A549 (cell line): ENCODE measurements around the gene TBC1D12. TPM values are rescaled to one million over a fixed set of nuclear protein-coding genes. Genes with fewer than 3 reads are reported as not detected.
A peak's percentile ranks its signal among the peaks of the same experiment; 100 is the strongest.

ENCODE experiments used
- ATAC-seq, 2 experiments: fragments of 200-7000 bp in 1 of 2; fragments of >200 bp in 1 of 2; cut with Nextera tagmentation in 1 of 2; cut with Tn5 transposase in 1 of 2; 3 replicates each; pipeline versions ENCODE4 v1.8.0 to v1.9.1; 2018 to 2020; ENCODE audit warnings: mild to moderate bottlenecking in 1 of 2, moderate library complexity in 1 of 2
- CTCF ChIA-PET: fragments of 300-600 bp; sonication (Branson Sonifier 250); formaldehyde crosslinking; extraction: SDS; loops from one replicate; lab custom pipeline; 2021; ENCODE audit warnings: antibody characterized with exemption, inconsistent platforms; lab: Yijun Ruan, JAX
- POLR2A ChIA-PET: fragments of 350-600 bp; formaldehyde crosslinking; extraction: SDS; loops from one replicate; lab custom pipeline; 2021; ENCODE audit warnings: antibody characterized with exemption, inconsistent platforms; lab: Yijun Ruan, JAX
- DNase-seq, 2 experiments: peaks; one replicate each; pipeline versions ENCODE4 v3.0.0 to v3.0.0-alpha.2; 2011 to 2016; ENCODE audit warnings: low read depth in 1 of 2, low spot score in 1 of 2
- FAIRE-seq: peaks from 2 replicates; lab custom pipeline; 2011; peaks lifted over from hg19 to GRCh38; lab: Jason Lieb, UNC
- H3K27ac ChIP-seq, 2 experiments: fragments of >200 bp; sonication (Bioruptor Twin); formaldehyde crosslinking; 3 replicates each; pipeline ENCODE4 v1.5.1; 2016 to 2017
- H3K4me1 ChIP-seq: fragments of >200 bp; sonication (Bioruptor Twin); formaldehyde crosslinking; 3 replicates; pipeline ENCODE4 v1.6.1; 2016
- H3K4me2 ChIP-seq: fragments of >200 bp; sonication (Bioruptor Twin); formaldehyde crosslinking; 3 replicates; pipeline ENCODE4 v1.6.1; 2016
- H3K4me3 ChIP-seq: fragments of >200 bp; sonication (Bioruptor Twin); formaldehyde crosslinking; 3 replicates; pipeline ENCODE4 v1.5.1; 2016
- H3K9me3 ChIP-seq: fragments of >200 bp; sonication (Bioruptor Twin); formaldehyde crosslinking; 3 replicates; pipeline ENCODE4 v1.6.1; 2016
- CBX8 ChIP-seq: fragments of 200-600 bp; sonication (generic); IDR thresholded peaks from 2 replicates; pipeline ENCODE4 v1.6.1; 2016
- CHD4 ChIP-seq: fragments of 200-600 bp; sonication (generic); IDR thresholded peaks from 2 replicates; pipeline ENCODE4 v1.6.1; 2016; ENCODE audit warnings: antibody characterized with exemption, mild to moderate bottlenecking, borderline replicate concordance
- EHF ChIP-seq: fragments of 250-450 bp; sonication (Bioruptor Pico); IDR thresholded peaks from 2 replicates; pipeline ENCODE4 v1.5.0; 2020; ENCODE audit warnings: mild to moderate bottlenecking
- EHMT2 ChIP-seq: fragments of 200-600 bp; sonication (generic); IDR thresholded peaks from 2 replicates; pipeline ENCODE4 v1.6.1; 2016; ENCODE audit warnings: antibody characterized with exemption, low read depth, mild to moderate bottlenecking, moderate library complexity
- ESRRA ChIP-seq: fragments of 150-350 bp; IDR thresholded peaks from 2 replicates; pipeline ENCODE4 v1.6.1; 2014; ENCODE audit warnings: mild to moderate bottlenecking, low read length, borderline replicate concordance
- FOSL2 ChIP-seq, 2 experiments: fragments of 450-650 bp in 1 of 2; fragments of >200 bp in 1 of 2; sonication (Bioruptor Twin) in 1 of 2; formaldehyde crosslinking; IDR thresholded peaks; 2 replicates each; pipeline versions ENCODE4 v1.5.0 to v1.6.1; 2016 to 2020; ENCODE audit warnings: mild to moderate bottlenecking in 1 of 2, moderate library complexity in 1 of 2
- FOXS1 ChIP-seq: fragments of 250-450 bp; sonication (Bioruptor Pico); IDR thresholded peaks from 2 replicates; pipeline ENCODE4 v1.5.0; 2020; ENCODE audit warnings: mild to moderate bottlenecking, moderate library complexity
- HOXA7 ChIP-seq: fragments of 250-450 bp; sonication (Bioruptor Pico); IDR thresholded peaks from 2 replicates; pipeline ENCODE4 v1.5.0; 2020; ENCODE audit warnings: mild to moderate bottlenecking, moderate library complexity
- JUN ChIP-seq, 2 experiments: fragments of >200 bp; sonication (Bioruptor Twin); formaldehyde crosslinking; IDR thresholded peaks; 2 replicates in 1 of 2; 3 replicates in 1 of 2; pipeline ENCODE4 v1.6.1; 2016 to 2017
- JUNB ChIP-seq: fragments of >200 bp; sonication (Bioruptor Twin); formaldehyde crosslinking; IDR thresholded peaks from 2 replicates; pipeline ENCODE4 v1.6.1; 2016
- KDM1A ChIP-seq: fragments of 200-600 bp; sonication (generic); IDR thresholded peaks from 2 replicates; pipeline ENCODE4 v1.6.1; 2016; ENCODE audit warnings: low read depth, mild to moderate bottlenecking
- KDM5A ChIP-seq: fragments of 200-600 bp; sonication (generic); IDR thresholded peaks from 2 replicates; pipeline ENCODE4 v1.6.1; 2016; ENCODE audit warnings: antibody characterized with exemption, mild to moderate bottlenecking
- MAFK ChIP-seq: fragments of 450-650 bp; IDR thresholded peaks from 2 replicates; pipeline ENCODE4 v1.6.1; 2014; ENCODE audit not compliant: partially characterized antibody
- MAZ ChIP-seq: fragments of 150-350 bp; IDR thresholded peaks from 2 replicates; pipeline ENCODE4 v1.6.1; 2014; ENCODE audit warnings: antibody characterized with exemption, low read depth, low read length, borderline replicate concordance
- NR3C1 ChIP-seq: fragments of >200 bp; sonication (Bioruptor Twin); formaldehyde crosslinking; IDR thresholded peaks from 3 replicates; pipeline ENCODE4 v1.6.1; 2017
- POLR2AphosphoS2 ChIP-seq: conservative IDR thresholded peaks from 2 replicates; pipeline ENCODE4 v1.6.1; 2012; ENCODE audit warnings: low read length, improper control_type of control experiment, inconsistent platforms
- RARB ChIP-seq: fragments of 250-450 bp; sonication (Bioruptor Pico); IDR thresholded peaks from 2 replicates; pipeline ENCODE4 v1.8.0; 2021; ENCODE audit warnings: mild to moderate bottlenecking, moderate library complexity
- RNF2 ChIP-seq: fragments of 200-600 bp; sonication (generic); IDR thresholded peaks from 2 replicates; pipeline ENCODE4 v1.6.1; 2016; ENCODE audit warnings: low read depth, mild to moderate bottlenecking, antibody characterized with exemption, moderate library complexity, borderline replicate concordance
- SMC3 ChIP-seq: fragments of >200 bp; sonication (Bioruptor Twin); formaldehyde crosslinking; IDR thresholded peaks from 3 replicates; pipeline ENCODE4 v1.6.1; 2018; ENCODE audit warnings: inconsistent platforms
- SREBF2 ChIP-seq: fragments of 450-650 bp; IDR thresholded peaks from 2 replicates; pipeline ENCODE4 v1.6.1; 2014; ENCODE audit warnings: mild to moderate bottlenecking, moderate library complexity
- TFCP2L1 ChIP-seq: fragments of 250-450 bp; sonication (Bioruptor Pico); IDR thresholded peaks from 2 replicates; pipeline ENCODE4 v1.5.0; 2021; ENCODE audit warnings: mild to moderate bottlenecking
- ZC3H11A ChIP-seq: fragments of 450-650 bp; IDR thresholded peaks from 2 replicates; pipeline ENCODE4 v1.6.1; 2014; ENCODE audit warnings: antibody characterized with exemption, mild to moderate bottlenecking
- ZFP36 ChIP-seq: fragments of 450-650 bp; IDR thresholded peaks from 2 replicates; pipeline ENCODE4 v1.6.1; 2014; ENCODE audit warnings: borderline replicate concordance; ENCODE audit not compliant: partially characterized antibody
- WGBS: methylation state at CpG from one replicate; pipeline ENCODE4 v1.1.6; 2017; ENCODE audit errors: missing lambda C conversion rate; 5-methylcytosine and 5-hydroxymethylcytosine counted together
- polyA plus RNA-seq, 4 experiments: library from polyadenylated mRNA; depleted of rRNA in 3 of 4; stranded (reverse); fragments of >200 nt; fragmentation: RNase III in 1 of 4; extraction: RNeasy Plus Mini Kit Qiagen cat#74134 plus additional on column Dnase treatment in 1 of 4; gene quantifications; 2 replicates in 3 of 4; 3 replicates in 1 of 4; pipeline ENCODE4 v1.2.3, GENCODE V29; 2011 to 2017
- TF ChIP-seq, protein P1 (sequence below): IDR thresholded peaks from 2 replicates; pipeline ENCODE4 v1.6.1; 2012
- TF ChIP-seq, protein P2 (sequence below): fragments of 150-350 bp; IDR thresholded peaks from 2 replicates; pipeline ENCODE4 v1.6.1; 2014; ENCODE audit warnings: low read depth, mild to moderate bottlenecking, low read length
- TF ChIP-seq, protein P3 (sequence below): fragments of 250-450 bp; sonication (Bioruptor Pico); IDR thresholded peaks from 2 replicates; pipeline ENCODE4 v1.5.0; 2020; ENCODE audit warnings: low read depth, mild to moderate bottlenecking, moderate library complexity
- TF ChIP-seq, protein P4 (sequence below): fragments of >200 bp; sonication (Bioruptor Twin); formaldehyde crosslinking; IDR thresholded peaks from 2 replicates; pipeline ENCODE4 v1.6.1; 2016
- TF ChIP-seq, protein P5 (sequence below): fragments of 450-650 bp; IDR thresholded peaks from 2 replicates; pipeline ENCODE4 v1.6.1; 2014; ENCODE audit warnings: antibody characterized with exemption
- TF ChIP-seq, protein P6 (sequence below): IDR thresholded peaks from 2 replicates; pipeline ENCODE4 v1.6.1; 2012; ENCODE audit warnings: low read depth, borderline replicate concordance
- TF ChIP-seq, protein P7 (sequence below): fragments of >200 bp; sonication (Bioruptor Twin); formaldehyde crosslinking; IDR thresholded peaks from 3 replicates; pipeline ENCODE4 v1.5.1; 2016

Gene TBC1D12
- polyA plus RNA-seq, 2 of the 4 experiments (the other 2 are of a cell fraction) = 4.4 to 5.7 TPM

DNA sequence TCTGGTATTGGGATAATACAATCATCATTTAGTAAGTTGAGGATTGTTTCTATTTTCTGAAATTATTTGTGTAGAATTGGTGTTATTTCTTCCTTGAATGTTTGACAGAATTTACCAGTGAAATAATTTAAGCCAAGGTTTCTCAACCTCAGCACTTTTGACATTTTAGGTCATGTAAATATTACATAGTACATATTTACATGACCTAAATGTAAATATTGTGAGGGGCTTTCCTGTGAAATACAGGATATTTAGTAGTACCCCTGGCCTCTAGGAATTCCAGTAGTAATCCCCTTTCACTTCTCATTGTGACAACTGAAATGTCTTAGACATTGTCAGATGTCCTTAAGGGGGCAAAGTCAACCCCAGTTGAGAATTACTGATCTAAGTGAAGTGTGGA, 59.8 kb downstream of the TBC1D12 start:
- no peak for ATAC-seq
- no peak for TF ChIP-seq NR3C1
- TF ChIP-seq EHMT2 = no peak
- no peak for TF ChIP-seq JUNB
- no peak for TF ChIP-seq EHF
- TF ChIP-seq, protein P1, sequence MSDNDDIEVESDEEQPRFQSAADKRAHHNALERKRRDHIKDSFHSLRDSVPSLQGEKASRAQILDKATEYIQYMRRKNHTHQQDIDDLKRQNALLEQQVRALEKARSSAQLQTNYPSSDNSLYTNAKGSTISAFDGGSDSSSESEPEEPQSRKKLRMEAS = no peak
- no peak for TF ChIP-seq POLR2AphosphoS2
- peak; percentile 18 for TF ChIP-seq MAFK
- TF ChIP-seq, protein P2, sequence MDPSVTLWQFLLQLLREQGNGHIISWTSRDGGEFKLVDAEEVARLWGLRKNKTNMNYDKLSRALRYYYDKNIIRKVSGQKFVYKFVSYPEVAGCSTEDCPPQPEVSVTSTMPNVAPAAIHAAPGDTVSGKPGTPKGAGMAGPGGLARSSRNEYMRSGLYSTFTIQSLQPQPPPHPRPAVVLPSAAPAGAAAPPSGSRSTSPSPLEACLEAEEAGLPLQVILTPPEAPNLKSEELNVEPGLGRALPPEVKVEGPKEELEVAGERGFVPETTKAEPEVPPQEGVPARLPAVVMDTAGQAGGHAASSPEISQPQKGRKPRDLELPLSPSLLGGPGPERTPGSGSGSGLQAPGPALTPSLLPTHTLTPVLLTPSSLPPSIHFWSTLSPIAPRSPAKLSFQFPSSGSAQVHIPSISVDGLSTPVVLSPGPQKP = no peak
- H3K4me2 ChIP-seq = no peak overlapping the region
- ChIA-PET POLR2A (no interaction called here), CTCF (interaction anchor here (0.9 kb wide), 1 partner anchor 18 kb away, joined by 3 read pairs; no protein-coding TSS in a partner anchor)
- FAIRE-seq = peak; percentile 39
- no peaks in the 10 kb centered on the region for H3K9me3 ChIP-seq
- DNase-seq = no peak
- H3K4me3 ChIP-seq = no peak overlapping the region
- no peak overlapping the region for H3K27ac ChIP-seq
- H3K4me1 ChIP-seq = no peaks in the 10 kb centered on the region

DNA sequence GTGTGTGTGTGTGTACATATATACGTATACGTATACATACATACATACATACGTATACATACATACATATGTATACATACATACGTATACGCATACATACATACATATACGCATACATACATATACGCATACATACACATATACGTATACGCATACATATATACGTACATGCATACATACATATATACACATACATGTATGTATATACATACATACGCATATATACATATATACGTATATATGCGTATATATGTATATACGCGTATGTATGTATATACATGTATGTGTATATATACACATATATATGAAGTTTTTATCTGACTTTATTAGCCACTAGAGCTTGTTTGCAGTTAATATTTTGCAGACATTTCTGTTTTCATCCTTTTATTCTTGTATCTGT, 63.3 kb downstream of the TBC1D12 start:
- no peak for ATAC-seq
- CTCF ChIA-PET = no interaction called here
- no peak overlapping the region for H3K4me2 ChIP-seq
- no peaks in the 10 kb centered on the region for H3K4me1 ChIP-seq
- no peak for DNase-seq
- H3K4me3 ChIP-seq = no peak overlapping the region
- FAIRE-seq = no peak
- WGBS = 89% methylated on average over 15 of the region's 15 CpGs
- TF ChIP-seq SMC3 = no peak
- no peak for TF ChIP-seq ESRRA
- no peak for TF ChIP-seq SREBF2
- no peak for TF ChIP-seq RARB (CRISPR knock-in tag)
- no peak for TF ChIP-seq JUN (IDR thresholded peaks at IDR 0.05)
- TF ChIP-seq TFCP2L1 (CRISPR knock-in tag) = no peak
- no peak for TF ChIP-seq FOXS1 (CRISPR knock-in tag)
- TF ChIP-seq, protein P3, sequence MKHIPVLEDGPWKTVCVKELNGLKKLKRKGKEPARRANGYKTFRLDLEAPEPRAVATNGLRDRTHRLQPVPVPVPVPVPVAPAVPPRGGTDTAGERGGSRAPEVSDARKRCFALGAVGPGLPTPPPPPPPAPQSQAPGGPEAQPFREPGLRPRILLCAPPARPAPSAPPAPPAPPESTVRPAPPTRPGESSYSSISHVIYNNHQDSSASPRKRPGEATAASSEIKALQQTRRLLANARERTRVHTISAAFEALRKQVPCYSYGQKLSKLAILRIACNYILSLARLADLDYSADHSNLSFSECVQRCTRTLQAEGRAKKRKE (CRISPR knock-in tag) = no peak
- no peak for TF ChIP-seq KDM5A
- TF ChIP-seq, protein P4, sequence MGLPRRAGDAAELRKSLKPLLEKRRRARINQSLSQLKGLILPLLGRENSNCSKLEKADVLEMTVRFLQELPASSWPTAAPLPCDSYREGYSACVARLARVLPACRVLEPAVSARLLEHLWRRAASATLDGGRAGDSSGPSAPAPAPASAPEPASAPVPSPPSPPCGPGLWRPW = no peak
- no peak for TF ChIP-seq RNF2
- TF ChIP-seq KDM1A = no peak
- TF ChIP-seq MAFK = no peak
- H3K27ac ChIP-seq = no peak overlapping the region
- POLR2A ChIA-PET = no interaction called here
- H3K9me3 ChIP-seq = no peaks in the 10 kb centered on the region

DNA sequence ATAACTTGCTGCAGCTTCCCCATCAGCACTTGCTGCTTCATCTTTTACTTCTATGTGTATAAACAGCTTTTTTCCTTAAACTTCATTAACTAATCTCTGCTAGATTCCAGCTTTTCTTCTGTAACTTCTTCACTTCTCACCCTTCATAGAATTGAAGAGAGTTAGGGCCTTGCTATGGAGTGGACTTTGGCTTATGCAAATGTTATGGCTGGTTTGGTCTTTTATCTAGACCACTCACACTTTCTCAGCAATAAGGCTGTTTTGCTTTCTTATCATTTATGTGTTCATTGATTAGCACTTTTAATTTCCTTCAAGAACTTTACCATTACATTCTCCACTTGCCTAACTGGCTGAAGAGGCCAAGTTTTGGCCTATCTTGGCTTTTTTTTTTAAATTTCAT, 79.1 kb downstream of the TBC1D12 start:
- no peak for FAIRE-seq
- ATAC-seq = no peak
- Histone ChIP-seq H3K4me1 (no peaks in the 10 kb centered on the region), H3K9me3 (peaks cover 16% of the 10 kb centered on the region), H3K4me3 (no peak overlapping the region), H3K4me2 (no peak overlapping the region), H3K27ac (no peak overlapping the region)
- POLR2A ChIA-PET = no interaction called here
- CTCF ChIA-PET = no interaction called here
- no peak for DNase-seq
- TF ChIP-seq RARB (CRISPR knock-in tag) (no peak), FOXS1 (CRISPR knock-in tag) (no peak), CHD4 (no peak), ESRRA (no peak), HOXA7 (no peak), MAZ (no peak), FOSL2 (IDR thresholded peaks at IDR 0.05) (no peak), FOSL2 (CRISPR knock-in tag; IDR thresholded peaks at IDR 0.05) (no peak), CBX8 (no peak), JUN (IDR thresholded peaks at IDR 0.05) (no peak), ZC3H11A (no peak), ZFP36 (no peak)
- TF ChIP-seq, protein P5, sequence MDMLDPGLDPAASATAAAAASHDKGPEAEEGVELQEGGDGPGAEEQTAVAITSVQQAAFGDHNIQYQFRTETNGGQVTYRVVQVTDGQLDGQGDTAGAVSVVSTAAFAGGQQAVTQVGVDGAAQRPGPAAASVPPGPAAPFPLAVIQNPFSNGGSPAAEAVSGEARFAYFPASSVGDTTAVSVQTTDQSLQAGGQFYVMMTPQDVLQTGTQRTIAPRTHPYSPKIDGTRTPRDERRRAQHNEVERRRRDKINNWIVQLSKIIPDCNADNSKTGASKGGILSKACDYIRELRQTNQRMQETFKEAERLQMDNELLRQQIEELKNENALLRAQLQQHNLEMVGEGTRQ = no peak
- TF ChIP-seq, protein P6, sequence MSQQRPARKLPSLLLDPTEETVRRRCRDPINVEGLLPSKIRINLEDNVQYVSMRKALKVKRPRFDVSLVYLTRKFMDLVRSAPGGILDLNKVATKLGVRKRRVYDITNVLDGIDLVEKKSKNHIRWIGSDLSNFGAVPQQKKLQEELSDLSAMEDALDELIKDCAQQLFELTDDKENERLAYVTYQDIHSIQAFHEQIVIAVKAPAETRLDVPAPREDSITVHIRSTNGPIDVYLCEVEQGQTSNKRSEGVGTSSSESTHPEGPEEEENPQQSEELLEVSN = no peak
- TF ChIP-seq, protein P7, sequence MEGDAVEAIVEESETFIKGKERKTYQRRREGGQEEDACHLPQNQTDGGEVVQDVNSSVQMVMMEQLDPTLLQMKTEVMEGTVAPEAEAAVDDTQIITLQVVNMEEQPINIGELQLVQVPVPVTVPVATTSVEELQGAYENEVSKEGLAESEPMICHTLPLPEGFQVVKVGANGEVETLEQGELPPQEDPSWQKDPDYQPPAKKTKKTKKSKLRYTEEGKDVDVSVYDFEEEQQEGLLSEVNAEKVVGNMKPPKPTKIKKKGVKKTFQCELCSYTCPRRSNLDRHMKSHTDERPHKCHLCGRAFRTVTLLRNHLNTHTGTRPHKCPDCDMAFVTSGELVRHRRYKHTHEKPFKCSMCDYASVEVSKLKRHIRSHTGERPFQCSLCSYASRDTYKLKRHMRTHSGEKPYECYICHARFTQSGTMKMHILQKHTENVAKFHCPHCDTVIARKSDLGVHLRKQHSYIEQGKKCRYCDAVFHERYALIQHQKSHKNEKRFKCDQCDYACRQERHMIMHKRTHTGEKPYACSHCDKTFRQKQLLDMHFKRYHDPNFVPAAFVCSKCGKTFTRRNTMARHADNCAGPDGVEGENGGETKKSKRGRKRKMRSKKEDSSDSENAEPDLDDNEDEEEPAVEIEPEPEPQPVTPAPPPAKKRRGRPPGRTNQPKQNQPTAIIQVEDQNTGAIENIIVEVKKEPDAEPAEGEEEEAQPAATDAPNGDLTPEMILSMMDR = no peak
- TF ChIP-seq, protein P4 = no peak
